Measurements from ENCODE around the gene MRPS10. TPM values are rescaled to one million over a fixed set of nuclear protein-coding genes. Genes with fewer than 3 reads are reported as not detected.
"Not testable (repeated sequence)": the region's sequence is repeated elsewhere in the genome, so short reads cannot be mapped to it uniquely, and the experiment has no call there.

Gene MRPS10
- total RNA-seq, 2 donors from 2014 or later = 24.9 to 30.6 TPM

DNA sequence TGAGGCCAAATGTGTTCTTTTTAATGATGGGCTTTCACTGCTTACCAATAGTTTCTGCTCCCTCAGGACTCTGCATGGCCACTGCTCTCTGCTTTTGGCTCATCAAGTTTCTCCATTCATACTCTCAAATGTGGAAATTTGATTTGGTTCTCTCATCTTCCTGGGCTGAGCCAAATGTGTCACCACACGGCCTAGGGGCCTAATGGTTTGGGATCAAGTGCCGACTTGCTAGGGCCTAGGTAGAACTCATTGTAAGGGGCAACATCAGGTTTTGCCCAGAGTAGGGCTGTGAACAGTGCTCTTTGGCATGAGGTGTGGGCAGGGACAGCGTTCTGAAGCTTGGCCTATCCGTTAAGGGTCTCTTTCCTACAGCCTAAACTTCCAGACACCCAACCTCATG, 3.9 kb upstream of the MRPS10 start:
- no peak for DNase-seq
- intact Hi-C loops (cut with DNase I, micrococcal nuclease) = no loop called here
- no peak for ATAC-seq

DNA sequence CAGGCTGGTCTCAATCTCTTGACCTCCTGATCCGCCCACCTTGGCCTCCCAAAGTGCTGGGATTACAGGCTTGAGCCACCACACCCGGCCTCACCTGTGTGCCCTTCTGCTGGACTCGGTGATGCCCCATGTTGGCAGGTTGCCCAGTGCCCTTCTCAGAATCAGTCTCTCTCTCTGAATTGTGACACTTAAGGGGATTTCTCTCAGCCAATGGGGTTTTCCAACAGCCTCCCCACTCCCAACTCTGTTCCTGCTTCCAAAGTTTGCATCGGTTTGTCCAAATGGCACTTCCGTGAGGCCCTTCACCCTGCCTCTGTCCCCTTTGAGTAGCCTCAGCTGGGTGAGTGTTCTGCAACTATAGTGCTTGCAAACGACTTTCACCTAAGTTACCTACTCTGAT, 3.1 kb upstream of the MRPS10 start:
- no peak for DNase-seq
- intact Hi-C loops (cut with DNase I, micrococcal nuclease) = no loop called here
- ATAC-seq = no peak

DNA sequence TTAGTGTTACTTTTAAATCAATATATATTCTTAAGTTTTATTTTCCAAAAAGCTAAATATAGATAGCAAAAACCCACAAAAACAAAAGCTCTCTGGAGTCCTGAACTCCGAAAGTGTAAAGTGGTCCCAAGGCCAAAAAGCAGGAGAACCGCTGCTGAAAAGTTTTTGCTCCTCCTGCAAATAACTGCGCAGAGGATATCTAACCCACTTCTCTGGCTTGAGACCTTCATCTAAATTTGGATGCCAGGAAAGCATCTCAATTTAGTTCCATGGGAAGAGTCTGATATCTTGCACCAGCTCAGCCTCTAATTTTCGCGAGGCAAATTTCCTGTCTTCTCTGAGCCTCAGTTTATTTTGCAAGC, 523 bp downstream of the MRPS10 start:
- no peak for DNase-seq
- peak; percentile 10 for ATAC-seq
- intact Hi-C loops (cut with DNase I, micrococcal nuclease) = no loop called here

DNA sequence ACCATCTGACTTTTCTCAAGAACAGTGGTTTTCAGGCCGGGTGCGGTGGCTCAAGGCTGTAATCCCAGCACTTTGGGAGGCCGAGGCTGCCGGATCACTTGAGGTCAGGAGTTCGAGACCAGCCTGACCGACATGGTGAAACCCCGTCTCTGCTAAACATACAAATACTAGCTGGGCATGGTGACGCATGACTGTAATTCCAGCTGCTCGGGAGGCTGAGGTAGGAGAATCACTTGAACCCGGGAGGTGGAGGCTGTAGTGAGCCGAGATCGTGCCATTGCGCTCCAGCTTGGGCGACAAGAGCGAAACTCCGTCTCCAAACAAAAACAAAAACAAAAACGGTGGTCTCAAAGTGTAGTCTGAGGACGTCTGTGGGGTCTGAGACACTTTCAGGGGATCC, 1.2 kb downstream of the MRPS10 start:
- DNase-seq; intact Hi-C loops (cut with DNase I, micrococcal nuclease); ATAC-seq: not testable (repeated sequence)

DNA sequence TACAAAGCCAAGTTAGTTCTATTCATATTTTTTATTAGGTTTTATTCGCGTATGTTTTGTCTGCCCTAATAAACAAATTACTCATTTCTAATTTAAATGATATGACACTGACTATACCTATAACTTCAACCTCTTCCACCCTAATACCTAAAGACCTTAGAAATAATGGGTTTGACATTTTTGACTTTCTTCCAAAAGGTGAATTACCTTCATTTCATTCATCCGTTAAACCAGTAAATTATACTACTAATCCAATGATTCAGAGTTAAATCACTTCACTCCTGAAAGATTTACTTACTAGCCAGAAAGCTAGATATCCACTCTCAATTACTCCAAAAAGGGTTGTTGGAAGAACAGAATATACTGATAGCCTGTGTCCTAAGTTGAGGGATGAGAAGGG, 5.2 kb downstream of the MRPS10 start:
- intact Hi-C loops (cut with DNase I, micrococcal nuclease) = no loop called here
- DNase-seq (no peak), ATAC-seq (no peak)

DNA sequence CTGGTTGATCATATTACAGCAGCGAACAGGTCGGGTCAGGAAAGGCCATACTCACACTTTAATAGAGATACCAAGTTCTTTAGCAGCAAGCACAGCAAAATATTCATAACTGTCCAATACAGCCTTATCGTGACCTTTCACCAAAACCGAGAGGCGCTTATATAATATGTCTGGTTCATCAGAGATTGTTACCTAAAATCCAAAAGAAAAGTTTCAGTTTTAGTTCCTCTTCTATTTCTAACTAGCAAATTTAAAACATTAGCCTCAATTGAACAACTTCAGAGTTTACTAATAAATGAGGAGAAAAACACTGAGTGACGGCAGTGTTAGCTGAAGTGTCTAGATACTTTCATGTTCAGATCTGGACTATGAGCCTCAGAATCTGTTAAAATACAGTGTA, 5.9 kb downstream of the MRPS10 start:
- intact Hi-C loops (cut with DNase I, micrococcal nuclease) = no loop called here
- ATAC-seq (no peak), DNase-seq (no peak)

DNA sequence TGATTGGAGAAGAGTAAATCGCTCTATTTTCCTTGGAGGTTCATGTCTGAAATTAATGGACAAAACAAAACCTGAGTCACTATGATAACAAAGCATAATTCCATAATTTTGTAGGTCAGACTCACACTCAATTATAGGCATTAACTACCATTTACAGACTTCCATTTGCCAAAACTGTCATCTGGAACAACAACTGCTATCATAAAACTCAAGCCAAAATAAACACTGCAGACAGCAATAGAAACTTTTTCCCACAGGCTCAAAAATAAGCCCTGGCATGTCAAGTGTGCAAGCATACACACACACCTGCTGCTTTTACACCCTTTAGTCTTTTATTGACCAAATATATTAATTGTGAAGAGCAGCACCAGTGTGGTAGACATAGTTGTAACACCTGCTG, 7.1 kb downstream of the MRPS10 start:
- intact Hi-C loops (cut with DNase I, micrococcal nuclease) = no loop called here

DNA sequence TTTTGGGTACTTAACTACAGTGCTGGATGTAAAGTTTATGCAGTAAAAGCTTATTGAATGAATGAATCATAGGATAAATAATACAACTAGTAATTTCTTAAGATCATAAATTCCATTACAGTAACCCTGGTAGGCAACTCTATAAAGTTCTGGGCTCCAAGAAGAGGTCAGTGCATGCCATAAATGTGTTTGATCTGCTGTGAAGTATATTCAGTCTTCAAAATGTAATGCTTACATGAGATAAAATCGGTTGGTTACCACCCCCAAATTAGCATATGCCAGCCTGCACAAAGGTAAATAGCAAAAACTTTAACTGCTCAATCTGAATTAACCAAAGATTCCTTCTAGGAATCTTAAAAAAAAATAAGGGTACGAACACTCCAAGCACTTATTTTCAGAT, 10.1 kb downstream of the MRPS10 start:
- DNase-seq; ATAC-seq; intact Hi-C loops (cut with DNase I, micrococcal nuclease): not testable (repeated sequence)

More for the DNA sequence above, 7.1 kb downstream of the MRPS10 start:
- DNase-seq (no peak), ATAC-seq (no peak)

DNA sequence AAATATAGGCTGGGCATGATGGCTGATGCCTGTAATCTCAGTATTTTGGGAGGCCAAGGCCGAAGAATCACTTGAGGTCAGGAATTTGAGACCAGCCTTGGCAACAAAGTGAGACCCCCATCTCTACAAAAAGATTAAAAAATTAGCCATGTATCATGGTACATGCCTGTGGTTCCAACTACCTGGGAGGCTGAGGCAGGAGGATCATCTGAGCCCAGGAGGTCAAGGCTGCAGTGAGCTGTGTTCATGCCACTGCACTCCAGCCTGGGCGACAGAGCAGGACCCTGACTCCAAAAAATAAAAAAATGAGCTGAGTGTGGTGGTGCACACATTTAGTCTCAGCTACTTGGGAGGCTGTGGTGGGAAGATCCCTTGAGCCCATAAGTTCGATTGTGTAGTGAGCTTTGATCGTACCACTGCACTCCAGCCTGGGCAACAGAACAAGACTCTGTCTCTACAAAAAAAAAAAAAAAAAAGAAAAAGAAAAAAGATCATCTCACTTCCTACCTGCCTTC, 12.8 kb downstream of the MRPS10 start:
- ATAC-seq (no peak), DNase-seq (no peak)
- intact Hi-C loops (cut with DNase I, micrococcal nuclease) = no loop called here

DNA sequence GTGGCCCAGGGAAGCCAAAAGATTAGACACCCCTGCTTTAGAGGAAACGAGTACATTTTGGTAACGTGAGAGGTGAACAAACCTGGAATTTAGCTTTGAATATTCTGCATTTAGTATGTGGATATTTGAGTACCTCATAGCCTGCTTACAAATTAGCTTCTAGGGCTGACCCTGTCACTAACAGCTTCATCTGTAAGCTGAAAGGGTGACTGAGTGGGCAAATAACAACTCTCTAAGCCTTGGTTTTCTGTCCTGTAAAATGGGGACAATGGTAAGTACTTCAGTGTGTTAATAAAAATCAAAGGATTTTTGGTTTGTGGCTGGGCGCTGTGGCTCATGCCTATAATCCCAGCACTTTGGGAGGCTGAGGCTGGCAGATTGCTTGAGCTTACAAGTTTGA, 14.5 kb downstream of the MRPS10 start:
- no peak for DNase-seq
- intact Hi-C loops (cut with DNase I, micrococcal nuclease) = no loop called here
- no peak for ATAC-seq

DNA sequence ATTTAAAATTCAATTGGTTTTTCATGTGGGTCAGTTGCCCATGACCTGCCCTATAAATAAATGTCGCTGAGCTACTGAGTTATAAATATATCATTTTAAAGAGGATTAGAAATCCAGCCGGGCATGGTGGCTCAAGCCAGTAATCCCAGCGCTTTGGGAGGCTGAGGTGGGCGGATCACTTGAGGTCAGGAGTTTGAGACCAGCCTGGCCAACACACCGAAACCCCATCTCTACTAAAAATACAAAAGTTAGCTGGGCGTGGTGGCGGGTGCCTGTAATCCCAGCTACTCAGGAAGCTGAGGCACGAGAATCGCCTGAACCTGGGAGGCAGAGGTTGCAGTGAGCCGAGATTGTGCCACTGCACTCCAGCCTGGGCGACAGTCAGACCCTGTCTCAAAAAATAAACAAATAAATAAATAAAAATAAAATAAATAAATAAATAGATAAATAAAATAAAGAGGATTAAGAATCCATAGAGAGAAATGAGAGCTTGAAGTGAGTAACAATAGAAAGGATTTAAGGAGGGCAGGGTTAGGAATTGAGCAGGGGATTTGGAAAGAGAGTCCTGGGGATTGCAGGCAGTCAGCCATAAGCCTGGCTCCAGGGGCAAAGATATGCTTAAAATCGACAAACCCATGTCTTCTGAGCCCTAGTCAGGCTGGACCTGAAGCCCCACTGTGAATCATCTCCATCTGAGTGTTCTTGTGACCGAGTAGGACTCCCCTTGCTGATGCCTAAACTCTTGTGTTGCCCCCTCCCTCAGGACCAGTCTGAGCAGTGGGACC, 15.3 kb downstream of the MRPS10 start:
- not testable (repeated sequence) for ATAC-seq

DNA sequence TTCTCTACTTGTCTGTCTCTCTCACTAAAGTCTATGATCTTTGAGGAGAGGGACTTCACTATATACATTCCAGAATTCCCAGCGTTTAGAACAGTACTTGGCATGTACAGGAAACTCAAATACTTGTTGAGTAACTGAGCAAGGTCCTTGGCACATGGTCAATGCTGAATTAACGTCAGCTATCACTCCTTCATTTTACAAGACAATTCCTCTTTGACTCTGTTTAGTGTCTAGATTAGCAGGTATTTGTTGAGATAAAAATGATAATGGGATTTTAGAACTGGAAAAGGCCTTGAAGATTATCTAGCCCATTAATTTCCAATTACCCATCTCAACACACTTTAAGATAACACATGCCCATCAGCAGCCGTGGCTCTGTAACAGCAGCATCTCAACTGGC, 16.3 kb downstream of the MRPS10 start:
- intact Hi-C loops (cut with DNase I, micrococcal nuclease) = no loop called here
- DNase-seq (no peak), ATAC-seq (no peak)

More for the DNA sequence above, 15.3 kb downstream of the MRPS10 start:
- intact Hi-C loops (cut with DNase I, micrococcal nuclease); DNase-seq: not testable (repeated sequence)

DNA sequence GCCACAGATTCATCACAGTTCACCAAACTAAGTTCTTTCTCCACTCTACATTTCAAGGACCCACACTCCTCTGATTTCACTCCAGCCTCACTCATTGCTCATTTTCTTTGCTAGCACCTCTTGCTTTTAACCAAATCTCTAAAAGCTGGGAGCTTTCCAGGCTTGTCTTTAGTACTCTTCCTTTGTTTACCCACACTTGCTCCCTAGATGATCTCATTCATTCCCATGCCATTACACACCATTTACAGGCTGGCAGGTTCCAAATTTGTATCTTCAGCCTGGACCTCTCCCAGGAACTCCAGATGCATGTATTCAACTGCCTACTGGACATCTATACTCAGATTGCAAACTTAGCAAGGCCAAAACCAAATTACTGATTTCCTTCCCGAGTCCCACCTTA, 17.6 kb downstream of the MRPS10 start:
- DNase-seq = no peak
- intact Hi-C loops (cut with DNase I, micrococcal nuclease) = no loop called here
- no peak for ATAC-seq

DNA sequence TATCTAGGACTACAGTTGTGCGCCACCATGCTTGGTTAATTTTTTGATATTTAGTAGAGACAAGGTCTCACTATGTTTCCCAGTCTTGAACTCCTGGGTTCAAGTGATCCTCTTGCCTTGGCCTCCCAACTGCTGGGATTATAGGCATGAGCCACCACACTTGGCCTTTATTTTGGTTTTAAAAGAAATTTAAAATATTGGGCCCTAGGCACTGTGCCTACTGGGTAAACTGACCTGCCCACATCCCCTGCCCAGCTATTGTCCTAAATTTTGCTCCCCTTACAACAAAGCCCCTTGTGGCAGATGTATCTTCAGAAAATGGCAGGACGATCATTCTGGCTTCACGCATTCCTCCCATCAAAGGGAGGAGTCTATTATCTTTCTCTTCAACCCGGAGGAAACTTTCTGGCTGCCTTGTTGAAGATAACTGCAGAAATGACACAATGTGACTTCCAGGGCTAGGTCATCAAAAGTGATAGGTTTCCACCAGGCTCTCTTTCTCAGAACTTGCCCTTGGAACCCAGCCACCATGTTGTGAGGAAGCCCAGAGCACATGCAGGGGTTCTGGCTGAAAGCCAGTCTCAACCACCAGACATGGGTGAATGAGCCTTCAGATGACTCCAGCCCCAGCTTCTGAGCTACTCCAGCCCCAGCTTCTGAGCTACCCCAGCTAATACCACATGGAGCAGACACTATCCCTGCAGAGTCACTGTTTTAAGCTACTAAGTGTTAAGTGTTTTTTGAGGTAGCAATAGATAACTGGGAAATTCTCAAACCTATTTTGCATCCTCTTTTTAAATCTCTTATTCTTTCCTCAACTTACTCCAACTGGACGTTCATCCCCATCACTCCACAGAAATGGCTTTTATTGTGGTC, 18.3 kb downstream of the MRPS10 start:
- DNase-seq = no peak
- intact Hi-C loops (cut with DNase I, micrococcal nuclease) = no loop called here
- ATAC-seq = no peak

DNA sequence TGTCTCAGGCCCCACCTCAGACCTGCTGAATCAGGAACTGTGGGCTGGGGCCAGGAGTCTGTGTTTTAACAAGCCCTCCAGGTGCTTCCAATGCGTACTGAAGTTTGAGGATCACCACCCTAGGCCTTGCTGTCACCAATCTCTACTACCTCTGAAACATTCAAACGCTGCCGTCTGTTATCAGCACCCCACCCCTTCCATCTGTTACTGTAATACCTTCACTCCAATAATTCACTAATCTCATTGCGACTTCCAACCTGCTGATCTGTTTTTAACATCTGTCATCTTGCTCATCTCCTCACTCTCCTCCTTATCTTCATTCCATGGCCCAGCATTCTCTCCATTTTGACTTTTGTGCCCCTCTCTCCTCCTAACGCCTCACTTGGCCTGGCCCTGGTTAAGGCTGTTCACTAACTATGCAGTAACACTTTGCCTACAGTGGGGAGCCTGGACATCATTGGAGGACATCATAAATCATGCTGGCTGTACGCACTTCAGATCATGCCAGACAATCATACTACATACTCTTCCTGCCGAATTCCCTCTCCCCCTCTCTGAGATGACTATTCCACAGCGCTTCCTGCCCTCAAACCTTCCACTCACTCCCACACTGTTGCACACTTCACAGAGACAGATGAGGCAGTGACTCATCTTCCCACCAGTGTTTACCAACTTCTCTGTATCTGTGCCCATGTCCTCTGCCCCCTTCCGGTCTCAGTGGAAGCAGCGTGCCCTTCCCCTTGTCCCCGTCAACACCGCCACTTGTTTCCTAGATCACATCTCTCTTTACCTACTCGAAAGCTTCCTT, 19.9 kb downstream of the MRPS10 start:
- DNase-seq (no peak), ATAC-seq (no peak)
- intact Hi-C loops (cut with DNase I, micrococcal nuclease) = no loop called here

DNA sequence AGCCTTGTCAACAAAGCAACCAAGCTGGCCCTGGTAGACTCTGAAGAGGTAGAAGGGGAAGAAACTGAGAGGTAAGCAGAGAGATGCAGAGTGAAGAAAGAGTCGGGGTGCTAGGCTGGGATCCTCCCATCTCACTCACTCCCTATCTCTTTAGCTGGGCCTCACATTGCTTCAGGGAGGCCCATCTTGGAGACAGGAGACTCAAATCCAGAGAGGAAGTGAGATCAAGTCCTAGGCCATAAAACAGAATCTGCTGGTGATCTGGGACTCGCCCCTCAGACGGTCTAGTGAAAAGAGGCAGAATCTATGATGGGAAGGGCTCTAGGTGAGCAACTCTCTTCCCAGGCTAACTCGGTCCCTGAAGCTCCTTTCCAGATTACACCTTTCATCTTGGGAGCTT, 22.2 kb downstream of the MRPS10 start:
- no peak for DNase-seq
- intact Hi-C loops (cut with DNase I, micrococcal nuclease) = no loop called here
- ATAC-seq = no peak

DNA sequence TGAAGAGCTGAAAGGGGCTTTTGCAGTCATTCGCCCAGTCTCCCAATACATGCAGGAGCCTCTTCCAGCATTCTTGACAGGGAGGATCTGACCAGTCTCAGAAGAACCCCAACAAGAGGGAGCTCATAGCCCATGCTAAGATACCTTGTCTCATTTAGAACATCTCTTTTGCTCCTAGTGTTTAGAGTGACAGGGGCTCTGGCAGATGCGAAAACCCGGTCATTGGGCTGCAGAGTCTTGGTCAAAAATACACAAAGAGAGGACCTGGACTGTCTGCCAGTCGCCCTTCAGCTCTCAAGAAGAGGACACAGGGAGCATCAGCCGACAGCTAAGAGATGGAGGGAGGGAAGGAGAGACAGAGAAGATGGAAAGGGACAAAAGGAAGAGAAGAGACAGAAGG, 23.6 kb downstream of the MRPS10 start:
- DNase-seq = no peak
- intact Hi-C loops (cut with DNase I, micrococcal nuclease) = no loop called here
- no peak for ATAC-seq

DNA sequence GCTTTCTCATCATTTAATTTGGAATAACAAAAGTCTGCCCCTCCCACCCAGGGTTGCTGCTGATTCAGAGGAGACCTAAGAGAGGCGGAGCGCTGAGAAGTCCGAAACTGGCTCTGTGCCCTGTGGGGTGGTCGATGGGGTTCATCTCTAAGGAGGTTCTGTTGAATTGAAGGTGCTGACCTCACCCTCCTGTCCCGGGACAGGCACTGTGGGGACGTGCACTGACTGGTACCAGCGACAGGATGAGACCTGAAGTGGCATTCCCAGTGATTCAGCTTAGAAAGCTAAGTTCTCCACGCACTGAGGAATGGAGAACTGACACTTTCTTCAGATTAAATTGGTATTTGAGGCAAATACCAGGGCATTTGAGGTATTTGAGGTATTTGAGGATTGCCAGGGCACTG, 24.2 kb downstream of the MRPS10 start:
- DNase-seq = no peak
- intact Hi-C loops (cut with DNase I, micrococcal nuclease) = no loop called here
- ATAC-seq = no peak

DNA sequence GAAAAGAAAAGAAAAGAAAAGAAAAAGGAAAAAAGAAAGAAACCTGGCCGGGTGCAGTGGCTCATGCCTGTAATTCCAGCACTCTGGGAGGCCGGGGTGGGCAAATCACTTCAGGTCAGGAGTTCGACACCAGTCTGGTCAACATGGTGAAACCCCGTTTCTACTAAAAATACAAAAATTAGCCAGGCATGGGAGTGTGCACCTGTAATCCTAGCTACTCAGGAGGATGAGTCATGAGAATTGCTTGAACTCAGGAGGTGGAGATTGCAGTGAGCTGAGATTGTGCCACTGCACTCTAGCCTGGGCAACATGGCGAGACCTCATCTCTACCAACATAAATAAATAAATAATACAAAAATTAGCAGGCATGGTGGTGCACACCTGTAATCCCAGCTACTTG, 25.3 kb downstream of the MRPS10 start:
- intact Hi-C loops (cut with DNase I, micrococcal nuclease); ATAC-seq; DNase-seq: not testable (repeated sequence)
